HL-60 (cell line): ENCODE results near the gene LRP8.

Source experiments
- GABPA ChIP-seq: IDR thresholded peaks from 2 replicates; pipeline ENCODE4 v1.6.1; 2012; ENCODE audit warnings: low read depth
- POLR2AphosphoS5 ChIP-seq: IDR thresholded peaks from 2 replicates; pipeline ENCODE4 v1.6.1; 2012; ENCODE audit warnings: low read depth
- REST ChIP-seq: IDR thresholded peaks from 2 replicates; pipeline ENCODE4 v1.6.1; 2012; ENCODE audit warnings: low read depth; ENCODE audit not compliant: insufficient replicate concordance
- TF ChIP-seq, protein P1 (sequence below): IDR thresholded peaks from one replicate; pipeline ENCODE4 v1.5.1; 2011; ENCODE audit warnings: low read length, control low read depth, inconsistent platforms; ENCODE audit not compliant: insufficient read depth

- TF ChIP-seq, protein P1, sequence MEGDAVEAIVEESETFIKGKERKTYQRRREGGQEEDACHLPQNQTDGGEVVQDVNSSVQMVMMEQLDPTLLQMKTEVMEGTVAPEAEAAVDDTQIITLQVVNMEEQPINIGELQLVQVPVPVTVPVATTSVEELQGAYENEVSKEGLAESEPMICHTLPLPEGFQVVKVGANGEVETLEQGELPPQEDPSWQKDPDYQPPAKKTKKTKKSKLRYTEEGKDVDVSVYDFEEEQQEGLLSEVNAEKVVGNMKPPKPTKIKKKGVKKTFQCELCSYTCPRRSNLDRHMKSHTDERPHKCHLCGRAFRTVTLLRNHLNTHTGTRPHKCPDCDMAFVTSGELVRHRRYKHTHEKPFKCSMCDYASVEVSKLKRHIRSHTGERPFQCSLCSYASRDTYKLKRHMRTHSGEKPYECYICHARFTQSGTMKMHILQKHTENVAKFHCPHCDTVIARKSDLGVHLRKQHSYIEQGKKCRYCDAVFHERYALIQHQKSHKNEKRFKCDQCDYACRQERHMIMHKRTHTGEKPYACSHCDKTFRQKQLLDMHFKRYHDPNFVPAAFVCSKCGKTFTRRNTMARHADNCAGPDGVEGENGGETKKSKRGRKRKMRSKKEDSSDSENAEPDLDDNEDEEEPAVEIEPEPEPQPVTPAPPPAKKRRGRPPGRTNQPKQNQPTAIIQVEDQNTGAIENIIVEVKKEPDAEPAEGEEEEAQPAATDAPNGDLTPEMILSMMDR: no peak
- TF ChIP-seq POLR2AphosphoS5 (no peak), REST (no peak), GABPA (no peak)
Measured at GRCh38 chr1:53359225-53359933, 31.5 kb upstream of the LRP8 start.
